Stimulated activated CD8-positive, alpha-beta memory T cell treated with anti-CD3 and anti-CD28 coated beads, Interleukin-7, amount 100 ng/mL, for 4 hours (primary cell): ENCODE measurements around the gene PCDH9.
"Not testable (repeated sequence)": the region's sequence is repeated elsewhere in the genome, so short reads cannot be mapped to it uniquely, and the experiment has no call there.

Source experiments
- DNase-seq, 2 donors: peaks; one replicate each; pipeline ENCODE4 v3.0.0-alpha.2; 2020; ENCODE audit warnings: low read depth in 2 of 2

PCDH9 gene

GRCh38 chr13:66914155-66914554 is 316.0 kb downstream of the PCDH9 start:
- no peak for DNase-seq

- no peak for DNase-seq
These were observed 318.7 kb downstream of the PCDH9 start for GRCh38 chr13:66911411-66911939.

DNA sequence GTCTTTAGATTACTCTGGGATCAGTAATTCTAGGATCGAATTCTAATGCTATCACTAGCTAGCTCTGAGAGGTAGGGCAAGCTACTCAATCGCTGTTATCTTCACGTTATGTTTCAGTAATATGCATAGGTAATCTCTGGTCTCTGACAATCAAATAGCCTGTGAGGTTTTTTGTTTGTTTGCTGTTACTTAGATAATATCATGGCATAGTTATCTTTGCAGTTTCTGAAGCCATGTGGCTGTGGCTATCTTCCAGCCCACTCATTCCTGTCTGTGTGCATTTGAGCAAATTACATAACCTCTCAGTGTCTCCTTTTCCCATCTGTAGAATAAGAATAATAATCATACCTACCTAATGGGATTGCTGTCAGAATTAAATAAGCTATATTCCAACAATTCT is 330.2 kb downstream of the PCDH9 start:
- no peak for DNase-seq

- DNase-seq = no peak
These were observed 333.2 kb downstream of the PCDH9 start for GRCh38 chr13:66896933-66897332.

DNA sequence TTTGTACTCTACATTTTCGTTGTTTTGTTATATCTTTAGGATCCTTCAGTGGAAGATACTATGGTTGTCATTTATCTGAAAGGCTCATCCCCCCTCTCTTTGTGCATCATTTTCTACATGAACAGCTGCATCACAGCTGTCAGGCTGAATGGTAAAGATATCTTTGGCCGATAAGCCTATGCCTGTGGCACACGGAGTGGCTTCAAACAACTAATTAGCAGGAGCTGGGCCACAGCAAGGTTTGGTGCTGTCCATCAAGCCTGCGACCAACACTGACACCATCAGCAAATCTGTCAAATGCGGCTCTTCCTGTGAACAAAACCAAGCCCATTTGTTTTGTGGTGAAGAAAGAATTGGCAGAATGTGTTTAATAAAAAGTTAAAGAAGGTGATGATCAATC is 334.4 kb downstream of the PCDH9 start:
- DNase-seq = no peak

DNA sequence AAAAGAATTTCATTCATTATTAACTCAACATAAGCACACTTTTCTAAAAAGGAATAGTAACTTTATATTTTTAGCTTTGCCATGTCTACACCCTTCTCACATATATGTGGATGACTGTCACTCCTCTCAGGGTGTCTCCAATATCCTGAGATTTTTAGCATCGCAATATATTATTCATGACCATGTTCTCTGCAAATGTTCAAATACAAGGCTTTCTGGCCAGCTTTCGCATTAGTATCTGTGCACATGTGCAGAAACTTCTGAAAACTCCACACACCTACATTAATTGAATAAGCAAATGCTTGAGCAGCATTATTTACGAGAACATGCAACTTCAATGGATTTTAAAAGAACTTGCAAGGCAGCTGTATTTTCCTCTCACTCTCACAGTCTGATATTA is 334.8 kb downstream of the PCDH9 start:
- no peak for DNase-seq

DNA sequence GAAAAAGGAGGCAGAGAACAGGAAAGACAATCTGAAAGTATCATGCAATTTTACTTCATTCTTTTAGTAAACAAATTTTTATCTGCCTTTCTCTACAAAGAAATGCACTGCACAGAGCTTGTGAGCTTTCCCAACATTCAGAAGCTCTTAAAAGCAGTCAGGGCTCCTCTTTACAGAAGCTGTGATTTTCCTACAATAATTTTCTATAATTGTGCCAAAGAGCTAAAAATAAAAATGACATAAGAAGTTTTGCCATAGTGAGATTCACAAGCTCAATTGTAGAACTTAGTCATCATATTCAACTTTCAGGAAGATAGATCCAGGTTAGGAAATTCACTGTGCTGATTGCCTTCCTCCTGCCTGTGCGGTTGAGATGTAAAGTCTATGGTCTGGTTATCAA is 341.4 kb downstream of the PCDH9 start:
- no peak for DNase-seq

DNA sequence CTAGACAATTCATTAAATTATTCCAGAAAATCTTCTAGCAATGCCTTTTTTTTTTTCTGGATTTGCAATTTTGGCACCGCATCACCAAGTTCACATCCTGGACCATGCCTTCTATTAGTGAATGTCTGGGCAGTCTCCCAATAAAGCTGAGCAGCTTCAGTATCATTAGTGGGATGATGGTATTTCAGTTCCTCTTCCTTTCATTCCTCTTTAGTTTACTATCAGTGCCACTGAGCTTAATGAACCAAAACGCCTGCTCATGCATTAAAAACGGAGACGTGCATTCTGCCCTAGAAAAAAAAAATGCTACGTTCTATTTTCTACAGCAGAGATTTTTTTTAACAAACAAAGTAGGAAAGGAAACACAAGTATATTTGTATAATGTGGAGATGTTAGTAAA is 343.0 kb downstream of the PCDH9 start:
- DNase-seq = no peak

DNA sequence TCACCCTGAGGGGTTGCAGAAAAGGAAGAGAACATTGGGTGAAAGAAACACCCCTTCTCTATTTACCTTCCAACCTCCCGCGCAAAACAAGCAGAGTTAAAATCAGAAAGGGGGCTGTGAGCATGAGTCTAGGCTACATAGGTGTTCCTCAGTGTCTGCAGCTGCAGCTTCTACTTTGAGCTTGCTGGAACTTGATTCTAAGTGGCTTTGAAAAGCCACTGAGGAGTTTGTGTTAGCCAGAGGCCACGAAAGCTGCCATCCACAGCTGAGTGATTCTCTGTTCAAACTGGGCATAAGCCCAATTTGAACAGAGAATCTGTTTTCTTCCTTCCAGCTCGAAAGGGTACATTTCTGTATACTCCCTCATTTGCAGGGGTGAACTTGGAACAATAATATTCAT is 343.9 kb downstream of the PCDH9 start:
- no peak for DNase-seq

GRCh38 chr13:66881170-66881569 is 349.0 kb downstream of the PCDH9 start:
- DNase-seq = not testable (repeated sequence)

DNA sequence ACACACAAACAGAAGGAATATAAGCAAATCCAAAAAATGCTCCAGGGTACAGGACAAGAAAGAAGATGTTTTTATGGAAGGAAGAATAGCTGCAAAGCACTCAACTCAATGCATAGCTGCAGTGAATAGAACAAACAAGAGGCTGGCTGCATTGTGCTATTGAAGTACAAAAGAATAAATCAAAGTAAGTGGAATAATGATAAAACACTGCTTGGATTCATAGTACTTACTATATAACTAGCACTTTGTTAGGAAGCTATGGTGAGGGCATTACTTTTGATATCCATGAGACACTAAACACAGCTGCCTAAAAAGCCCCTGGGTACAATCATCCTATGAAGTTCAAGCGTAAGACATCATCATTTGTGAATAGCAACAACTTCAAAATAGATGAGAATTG is 350.1 kb downstream of the PCDH9 start:
- DNase-seq = no peak

DNA sequence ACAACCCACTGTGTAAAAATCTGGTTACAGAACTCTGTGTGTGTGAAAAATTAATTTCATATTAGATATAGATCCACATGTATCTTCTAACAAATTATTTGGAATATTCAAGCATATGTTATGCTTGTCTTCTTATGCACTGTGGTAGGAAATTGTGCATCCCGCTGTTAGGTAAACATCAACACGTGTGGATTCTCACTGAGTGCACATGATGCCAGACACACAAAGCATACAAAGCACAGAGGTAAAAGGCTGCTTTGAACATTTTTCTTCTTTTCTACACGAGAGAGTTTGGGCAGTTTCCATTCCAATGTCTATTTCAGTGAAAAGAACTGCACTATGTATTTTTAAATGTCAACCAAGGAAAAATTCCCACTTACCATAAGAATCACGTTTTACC is 354.9 kb downstream of the PCDH9 start:
- DNase-seq = no peak

- no peak for DNase-seq
These were observed 365.5 kb downstream of the PCDH9 start for GRCh38 chr13:66864627-66865026.

DNA sequence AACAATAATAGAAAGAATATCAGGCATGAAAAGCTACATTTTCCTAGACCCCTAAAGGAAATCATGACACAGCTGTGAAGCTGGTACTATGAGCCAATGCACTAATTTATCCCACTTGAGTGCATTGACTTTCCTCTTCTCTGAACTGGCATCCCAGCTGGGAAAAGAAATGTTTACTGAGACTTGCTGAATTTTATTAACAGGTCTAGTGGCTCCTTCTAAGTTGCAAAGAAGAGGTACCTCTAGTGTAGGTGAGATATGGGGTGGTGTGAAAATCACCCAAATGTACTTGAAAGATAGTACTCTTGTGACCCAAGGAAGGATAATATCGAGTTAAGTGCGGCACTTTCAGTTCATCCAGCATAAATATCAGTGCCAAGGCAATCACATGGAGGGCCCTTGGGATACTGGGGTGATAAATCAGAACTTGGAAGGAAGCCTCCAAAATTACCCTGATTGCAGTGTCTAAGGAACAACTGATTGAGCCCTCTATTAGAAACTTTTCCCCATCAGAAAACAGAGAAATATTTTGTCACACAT is 369.2 kb downstream of the PCDH9 start:
- no peak for DNase-seq

GRCh38 chr13:66859934-66860877 is 369.9 kb downstream of the PCDH9 start:
- DNase-seq = no peak

DNA sequence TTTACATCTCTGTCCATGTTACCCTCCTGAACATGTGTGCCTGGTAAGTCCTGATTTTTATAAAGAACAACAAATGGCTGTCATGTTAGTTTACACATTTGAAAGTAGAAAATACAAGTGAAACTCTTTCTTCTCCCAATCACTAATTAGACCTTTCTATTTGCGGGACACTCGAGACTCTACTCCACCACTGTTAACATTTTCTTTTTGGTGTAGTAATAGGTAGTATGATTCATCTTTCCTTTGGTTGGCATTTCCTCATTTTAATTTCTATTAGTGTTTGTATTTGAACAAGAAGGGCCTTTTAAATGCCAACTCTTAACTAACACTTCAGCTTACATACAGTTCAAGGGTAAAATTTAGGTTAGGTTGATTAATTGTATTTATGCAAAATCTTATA is 371.1 kb downstream of the PCDH9 start:
- DNase-seq = no peak

GRCh38 chr13:66858163-66858562 is 372.0 kb downstream of the PCDH9 start:
- DNase-seq = no peak

- DNase-seq = no peak
These were observed 375.0 kb downstream of the PCDH9 start for GRCh38 chr13:66855131-66855530.

DNA sequence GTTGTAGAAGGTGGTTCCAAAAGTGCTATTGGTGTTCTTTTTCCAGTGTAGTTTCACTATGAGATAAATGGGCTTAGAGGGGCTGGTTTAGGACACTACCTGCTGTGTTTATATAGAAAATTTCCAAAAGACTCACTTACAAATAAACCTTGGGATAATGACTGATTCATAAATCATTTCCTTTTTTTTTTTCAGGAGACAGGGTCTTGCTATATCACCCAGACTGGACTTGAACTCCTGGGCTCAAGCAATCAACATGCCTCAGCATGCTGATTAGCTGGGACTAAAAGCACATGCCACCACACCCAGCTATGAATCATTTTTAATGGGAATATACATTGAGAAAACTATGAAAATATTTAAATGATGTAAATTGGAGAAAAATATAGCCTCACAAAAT is 376.6 kb downstream of the PCDH9 start:
- DNase-seq = no peak

DNA sequence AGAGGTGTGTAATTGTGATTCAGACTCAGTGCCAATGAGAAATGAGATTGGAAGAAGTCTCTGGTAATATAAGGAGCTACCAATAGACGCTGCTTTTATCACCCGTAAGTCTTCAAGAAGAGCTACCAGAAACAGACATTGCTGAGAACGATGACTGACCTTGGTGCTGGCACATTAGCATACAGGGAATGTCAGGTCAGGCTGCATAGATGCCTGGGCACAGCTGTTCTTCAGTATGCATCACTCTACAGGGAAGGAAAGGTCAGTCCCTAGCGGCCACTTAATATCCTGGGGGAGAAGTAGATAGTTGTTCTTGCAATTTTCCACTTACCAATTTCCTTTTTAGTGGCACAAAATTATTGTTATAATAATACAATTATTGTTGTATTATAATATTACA is 380.4 kb downstream of the PCDH9 start:
- DNase-seq = no peak

DNA sequence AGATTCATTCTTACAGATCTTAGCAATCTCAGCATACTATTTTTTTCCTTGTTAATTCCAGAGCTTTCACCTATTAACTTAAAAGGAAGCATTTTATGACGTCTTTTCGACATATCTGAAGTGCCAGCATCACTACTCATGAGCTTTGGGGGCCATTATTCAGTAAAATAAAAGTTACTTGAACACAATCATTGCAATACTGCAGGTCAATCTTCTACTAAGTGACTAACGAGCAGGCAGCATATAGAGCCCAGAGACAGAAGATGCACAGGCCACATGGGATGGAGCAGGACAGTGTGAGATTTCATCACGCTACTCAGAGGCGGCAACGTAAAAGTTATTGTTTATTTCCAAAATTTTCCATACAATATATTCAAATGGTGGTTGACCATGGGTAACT is 382.6 kb downstream of the PCDH9 start:
- DNase-seq = no peak

GRCh38 chr13:66845393-66845792 is 384.7 kb downstream of the PCDH9 start:
- no peak for DNase-seq

GRCh38 chr13:66844933-66845332 is 385.2 kb downstream of the PCDH9 start:
- no peak for DNase-seq
